Left ventricle myocardium superior (tissue), 1 donor: ENCODE data around the gene OR5AU1. TPM values are rescaled to one million over a fixed set of nuclear protein-coding genes. Genes with fewer than 3 reads are reported as not detected.

Experiments used
- ATAC-seq: fragments of 200-7000 bp; cut with Tn5 transposase; one replicate; pipeline ENCODE4 v1.9.1; 2020; ENCODE audit warnings: mild to moderate bottlenecking, moderate library complexity
- DNase-seq: peaks from one replicate; pipeline ENCODE4 v3.0.0-alpha.2; 2020
- intact Hi-C: fragments of 100-400 bp; cut with micrococcal nuclease; formaldehyde crosslinking; loops from one replicate; pipeline ENCODE4 v1.11.0; 2022
- total RNA-seq: library from RNA; stranded (reverse); fragmentation: NEBNext Ultra II Directional; extraction: Animal tissue kit (Norgen Biotek cat#: 25700); gene quantifications from one replicate; pipeline ENCODE4 v1.2.1, GENCODE V29; 2021
- donor health status: DM: no; HTN: yes; CAD: no; lungs with severe emphysema.

The OR5AU1 gene
- total RNA-seq, 1 donor from 2014 or later: not detected

DNA sequence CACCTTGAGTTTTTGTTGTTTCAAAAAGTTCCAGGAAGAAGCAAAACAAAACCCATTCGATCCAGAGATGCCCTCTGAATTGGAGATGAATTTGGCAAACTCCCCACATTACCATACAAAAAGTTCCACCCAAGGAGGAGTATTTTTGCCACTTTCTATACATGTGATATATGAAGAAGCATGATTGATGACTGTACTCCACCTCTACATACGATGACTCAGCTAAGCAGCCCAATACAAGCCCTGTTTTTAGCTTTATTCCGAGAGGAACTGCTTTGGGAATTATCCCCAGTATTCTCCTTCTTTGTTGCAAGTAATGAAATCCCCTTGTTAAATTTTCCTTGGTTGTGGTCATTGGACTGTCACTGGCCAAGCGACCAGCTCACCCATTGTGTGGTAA is 43.6 kb downstream of the OR5AU1 start:
- DNase-seq (no peak), ATAC-seq (no peak)
- intact Hi-C loops: no loop called here

DNA sequence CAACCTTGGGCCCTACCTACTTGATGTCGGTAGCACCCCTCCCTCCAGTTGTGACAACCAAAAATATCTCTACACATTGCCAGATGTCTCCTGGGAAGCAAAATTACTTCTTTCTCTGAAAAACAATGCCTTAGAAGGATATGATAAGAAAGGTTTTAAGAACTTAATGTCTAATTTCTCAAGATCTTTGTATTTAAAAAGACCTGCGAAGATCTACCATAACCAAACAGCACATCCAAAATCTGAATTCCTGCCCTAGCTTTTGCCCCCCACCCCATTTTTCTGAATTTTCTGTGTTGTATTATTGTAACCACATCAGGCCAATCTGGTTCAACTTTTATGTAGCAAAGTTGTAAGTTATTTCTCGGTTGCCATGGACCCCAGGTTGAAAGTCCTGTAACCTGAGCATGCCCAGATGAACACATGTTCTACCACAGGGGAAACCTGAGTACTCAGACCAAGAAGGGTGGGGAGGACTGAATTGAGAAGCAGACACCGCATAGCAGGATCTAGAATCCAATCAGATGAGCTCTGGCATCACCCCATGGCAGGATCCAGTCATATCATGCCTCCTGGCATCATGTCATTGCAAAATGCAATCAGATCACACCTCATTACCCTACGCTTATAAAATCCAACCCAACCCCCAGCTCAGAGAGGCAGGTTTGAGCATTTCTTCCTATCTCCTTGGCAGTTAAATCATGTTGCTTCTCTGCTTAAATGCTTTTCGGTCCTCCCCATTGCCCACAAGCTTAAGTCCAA is 46.3 kb downstream of the OR5AU1 start:
- DNase-seq (no peak), ATAC-seq (no peak)
- intact Hi-C loops: no loop called here

DNA sequence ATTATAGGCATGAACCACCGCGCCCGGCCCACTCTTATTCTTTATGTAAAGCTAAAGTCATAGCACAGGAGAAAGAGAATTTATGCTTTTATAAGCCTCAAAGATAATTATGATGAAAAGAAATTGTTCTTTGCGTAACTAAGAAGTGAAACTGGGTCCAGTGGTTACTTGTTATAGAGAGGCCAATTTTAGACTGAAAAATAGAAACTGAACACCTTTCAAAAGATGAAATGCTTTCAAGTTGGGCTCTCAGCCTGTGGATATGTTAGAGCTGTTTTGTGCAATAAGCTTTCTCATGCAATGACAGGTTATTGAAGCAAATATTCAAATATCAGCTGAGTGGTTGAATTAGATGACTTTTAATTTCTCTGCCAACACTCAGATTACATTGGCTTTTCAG is 47.1 kb downstream of the OR5AU1 start:
- DNase-seq: no peak
- intact Hi-C loops: no loop called here
- ATAC-seq: no peak

DNA sequence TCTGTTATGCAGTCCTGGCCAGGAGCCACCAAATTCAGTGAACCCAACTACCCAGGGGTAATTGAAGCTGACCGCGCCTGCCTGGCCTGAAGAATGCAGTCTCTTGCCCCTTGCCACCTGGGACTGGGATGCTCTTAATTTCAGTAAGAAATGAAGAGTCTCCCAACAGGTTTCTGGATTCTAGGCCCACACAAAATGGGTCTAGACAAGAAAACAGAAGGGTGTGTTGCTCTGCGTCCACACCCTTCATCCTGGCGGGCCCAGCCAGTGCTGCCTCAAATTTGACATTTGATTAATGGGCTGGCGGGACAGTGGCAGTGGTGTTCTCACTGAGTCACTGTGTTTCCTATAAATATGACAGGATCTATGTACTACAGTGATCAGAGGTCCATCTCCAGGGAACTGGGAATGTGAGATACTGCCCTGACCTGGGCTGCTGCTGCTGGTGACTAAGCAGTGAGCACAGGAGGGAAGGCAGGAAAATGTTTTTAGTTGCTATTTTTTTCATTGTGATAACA is 48.5 kb downstream of the OR5AU1 start:
- ATAC-seq (no peak), DNase-seq (peak; percentile 48)
- intact Hi-C loops: no loop called here

DNA sequence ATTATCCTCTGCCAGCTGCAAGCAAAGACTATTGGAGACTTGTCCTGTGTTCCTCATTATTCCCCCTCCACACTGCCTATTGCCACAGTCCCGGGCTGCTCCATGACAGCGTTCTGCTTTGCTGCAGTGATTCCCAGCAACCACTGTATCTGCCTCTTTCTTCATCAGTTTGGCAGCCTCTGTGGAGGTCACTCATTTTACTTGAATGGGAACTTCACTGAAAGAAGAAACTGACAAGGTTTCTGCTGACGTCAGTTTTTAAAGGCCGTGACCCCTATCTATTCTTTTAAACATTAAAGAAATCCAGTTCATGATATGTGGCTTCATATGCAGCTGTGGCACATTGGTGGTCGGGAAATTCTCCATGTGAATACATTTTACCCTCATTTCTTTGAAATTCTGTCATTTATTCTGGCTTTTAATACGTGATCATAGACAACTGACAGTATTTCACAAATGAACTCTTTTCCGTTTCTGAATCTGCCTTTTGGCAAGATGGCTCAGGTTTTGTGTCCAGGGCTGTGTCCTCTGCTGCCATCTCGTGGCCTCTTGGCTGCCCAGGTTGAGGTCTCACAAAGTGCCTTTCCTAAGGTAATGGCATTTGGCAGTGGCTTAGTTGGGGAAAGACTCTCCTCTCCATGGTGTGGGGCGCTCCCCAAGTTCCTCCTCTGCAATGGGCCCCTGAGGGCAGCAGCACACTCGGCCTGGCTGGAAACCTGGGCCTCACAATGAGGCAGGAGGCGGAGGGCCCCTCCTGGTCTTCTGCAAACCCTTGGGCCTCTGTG is 49.2 kb downstream of the OR5AU1 start:
- intact Hi-C loops: no loop called here
- ATAC-seq (peak; percentile 12), DNase-seq (peak; percentile 89)

DNA sequence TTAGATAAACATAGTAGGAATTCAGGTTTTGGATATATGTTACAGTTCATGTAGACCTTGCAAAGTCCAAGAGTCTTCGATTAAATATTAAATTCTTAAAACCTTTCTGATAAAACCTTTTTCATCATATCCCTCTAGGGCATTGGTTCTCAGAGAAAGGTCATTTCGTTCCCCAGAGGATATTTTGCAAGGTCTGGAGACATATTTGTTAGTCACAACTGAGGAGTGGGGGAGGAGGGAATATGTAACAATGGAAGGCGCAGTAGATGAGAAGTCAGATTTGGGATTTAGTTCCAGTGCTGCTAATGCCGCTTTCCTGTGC is 49.7 kb downstream of the OR5AU1 start:
- intact Hi-C loops: no loop called here
- ATAC-seq (no peak), DNase-seq (no peak)

DNA sequence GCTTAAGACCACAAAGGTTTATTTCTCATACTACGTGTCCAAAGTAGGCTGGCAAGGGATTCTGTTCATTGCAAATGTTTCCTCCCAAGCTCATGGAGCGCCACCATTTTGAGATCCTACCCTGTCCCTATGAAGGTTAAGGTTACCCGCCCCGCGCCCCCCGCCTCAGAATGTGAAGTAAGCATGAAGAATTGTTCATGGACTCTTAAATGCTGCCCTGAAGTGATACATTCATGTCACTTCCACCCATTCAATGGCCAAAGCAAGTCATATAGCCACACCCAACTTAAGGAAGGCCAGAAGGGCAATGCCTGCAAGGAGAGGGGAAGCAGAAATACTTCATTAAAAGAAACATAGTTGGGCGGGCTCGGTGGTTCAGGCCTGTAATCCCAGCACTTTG is 50.8 kb downstream of the OR5AU1 start:
- ATAC-seq: no peak
- DNase-seq: no peak
- intact Hi-C loops: no loop called here

Other genes starting within 250 kb of the OR5AU1 start
- gene RNASE2, start 200.6 kb downstream of the OR5AU1 start, total RNA-seq: 2.9 TPM
- 44.4 TPM for gene METTL17, start 166.1 kb downstream of the OR5AU1 start, total RNA-seq
- gene SLC39A2, start 156.8 kb downstream of the OR5AU1 start, total RNA-seq: not detected
- gene NDRG2, start 131.0 kb downstream of the OR5AU1 start, total RNA-seq: 315 TPM
- 1.2 TPM for gene TPPP2, start 125.8 kb downstream of the OR5AU1 start, total RNA-seq
- gene RNASE13, start 121.3 kb downstream of the OR5AU1 start, total RNA-seq: not detected
- not detected for gene RNASE7, start 113.7 kb downstream of the OR5AU1 start, total RNA-seq
- not detected for gene RNASE8, start 98.2 kb downstream of the OR5AU1 start, total RNA-seq
- 23.1 TPM for gene ARHGEF40, start 85.8 kb downstream of the OR5AU1 start, total RNA-seq
- gene ZNF219, start 57.4 kb downstream of the OR5AU1 start, total RNA-seq: 57.0 TPM
- gene TMEM253, start 55.0 kb downstream of the OR5AU1 start, total RNA-seq: 0.20 TPM
- gene HNRNPC, start 113.4 kb upstream of the OR5AU1 start, total RNA-seq: 267 TPM
- gene RPGRIP1, start 124.0 kb upstream of the OR5AU1 start, total RNA-seq: 0.52 TPM
- 28.5 TPM for gene SUPT16H, start 228.0 kb upstream of the OR5AU1 start, total RNA-seq